ENCODE results near the gene CAMK2G. TPM values are rescaled to one million over a fixed set of nuclear protein-coding genes. Genes with fewer than 3 reads are reported as not detected.

The CAMK2G gene
- total RNA-seq, 1 donor from 2014 or later = 20.8 TPM

- Mint-ChIP-seq H3K27me3 (no peaks in the 10 kb centered on the region), H3K4me1 (ENCODE audit: low read depth) (no peaks in the 10 kb centered on the region), H3K9me3 (ENCODE audit: low read depth) (no peaks in the 10 kb centered on the region), H3K36me3 (ENCODE audit: insufficient read depth) (peaks cover 5% of the 10 kb centered on the region), H3K4me3 (ENCODE audit: low read depth) (no peak overlapping the region), H3K27ac (no peak overlapping the region)
- no peak for DNase-seq (ENCODE audit: low spot score, unreplicated experiment)
- TF ChIP-seq, protein P1, sequence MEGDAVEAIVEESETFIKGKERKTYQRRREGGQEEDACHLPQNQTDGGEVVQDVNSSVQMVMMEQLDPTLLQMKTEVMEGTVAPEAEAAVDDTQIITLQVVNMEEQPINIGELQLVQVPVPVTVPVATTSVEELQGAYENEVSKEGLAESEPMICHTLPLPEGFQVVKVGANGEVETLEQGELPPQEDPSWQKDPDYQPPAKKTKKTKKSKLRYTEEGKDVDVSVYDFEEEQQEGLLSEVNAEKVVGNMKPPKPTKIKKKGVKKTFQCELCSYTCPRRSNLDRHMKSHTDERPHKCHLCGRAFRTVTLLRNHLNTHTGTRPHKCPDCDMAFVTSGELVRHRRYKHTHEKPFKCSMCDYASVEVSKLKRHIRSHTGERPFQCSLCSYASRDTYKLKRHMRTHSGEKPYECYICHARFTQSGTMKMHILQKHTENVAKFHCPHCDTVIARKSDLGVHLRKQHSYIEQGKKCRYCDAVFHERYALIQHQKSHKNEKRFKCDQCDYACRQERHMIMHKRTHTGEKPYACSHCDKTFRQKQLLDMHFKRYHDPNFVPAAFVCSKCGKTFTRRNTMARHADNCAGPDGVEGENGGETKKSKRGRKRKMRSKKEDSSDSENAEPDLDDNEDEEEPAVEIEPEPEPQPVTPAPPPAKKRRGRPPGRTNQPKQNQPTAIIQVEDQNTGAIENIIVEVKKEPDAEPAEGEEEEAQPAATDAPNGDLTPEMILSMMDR (IDR thresholded peaks at IDR 0.05; ENCODE audit: unreplicated experiment) = no peak
These were observed 8.6 kb downstream of the CAMK2G start for GRCh38 chr10:73865459-73866442.

GRCh38 chr10:73865107-73865458, 9.3 kb downstream of the CAMK2G start:
- TF ChIP-seq, protein P1 (IDR thresholded peaks at IDR 0.05; ENCODE audit: unreplicated experiment) = no peak
- Mint-ChIP-seq H3K27ac (no peak overlapping the region), H3K4me3 (ENCODE audit: low read depth) (no peak overlapping the region), H3K27me3 (no peaks in the 10 kb centered on the region), H3K36me3 (ENCODE audit: insufficient read depth) (peaks cover 5% of the 10 kb centered on the region), H3K9me3 (ENCODE audit: low read depth) (no peaks in the 10 kb centered on the region), H3K4me1 (ENCODE audit: low read depth) (no peaks in the 10 kb centered on the region)
- DNase-seq (ENCODE audit: low spot score, unreplicated experiment) = no peak

- DNase-seq (ENCODE audit: low spot score, unreplicated experiment) = no peak
- no peaks in the 10 kb centered on the region for H3K27me3 Mint-ChIP-seq
These were observed 10.1 kb downstream of the CAMK2G start for GRCh38 chr10:73864229-73864628.

DNA sequence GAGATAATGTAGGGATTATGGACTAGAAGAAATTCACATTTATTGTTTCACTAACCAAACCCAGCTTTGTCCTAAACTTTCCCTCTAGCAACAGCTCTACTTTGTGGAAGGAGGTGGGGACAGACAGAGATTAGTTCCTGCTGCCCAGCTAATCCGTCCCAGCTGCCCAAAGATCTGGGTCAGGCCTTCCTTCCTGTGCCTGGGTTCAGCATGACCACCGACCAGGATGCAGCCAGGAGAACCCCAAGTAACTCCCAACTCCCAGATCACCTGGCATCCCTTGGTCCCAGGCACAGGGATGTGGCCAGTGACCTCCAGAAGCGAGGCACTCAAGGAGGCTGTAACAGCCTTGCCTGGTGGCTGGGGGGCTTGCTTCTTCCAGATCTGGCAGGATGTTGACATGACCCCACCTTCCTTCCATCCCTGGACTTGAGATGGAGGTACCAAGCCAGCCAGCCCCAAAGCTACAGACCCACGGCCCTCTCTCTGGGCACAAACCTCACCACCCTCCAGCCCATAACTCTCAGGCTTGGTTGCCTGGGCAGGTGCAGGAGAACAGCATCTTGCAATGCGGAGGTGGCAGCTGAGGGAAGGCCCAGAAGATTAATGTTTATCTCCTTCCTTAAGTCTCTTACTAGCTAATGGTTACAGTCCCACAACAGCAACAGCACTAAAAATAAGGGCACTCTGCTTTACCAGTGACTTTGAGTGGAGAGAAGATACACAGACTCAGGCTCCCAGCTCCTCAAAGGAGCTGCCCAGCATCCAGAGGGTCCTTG, 11.1 kb downstream of the CAMK2G start:
- no peaks in the 10 kb centered on the region for H3K4me1 Mint-ChIP-seq (ENCODE audit: low read depth)
- DNase-seq (ENCODE audit: low spot score, unreplicated experiment) = no peak
- no peak overlapping the region for H3K4me3 Mint-ChIP-seq (ENCODE audit: low read depth)
- H3K27ac Mint-ChIP-seq = no peak overlapping the region
- H3K27me3 Mint-ChIP-seq = no peaks in the 10 kb centered on the region
- peaks cover 6% of the 10 kb centered on the region for H3K36me3 Mint-ChIP-seq (ENCODE audit: insufficient read depth)
- TF ChIP-seq, protein P1 (IDR thresholded peaks at IDR 0.05; ENCODE audit: unreplicated experiment) = no peak
- no peaks in the 10 kb centered on the region for H3K9me3 Mint-ChIP-seq (ENCODE audit: low read depth)

More at GRCh38 chr10:73864229-73864628, 10.1 kb downstream of the CAMK2G start:
- H3K4me3 Mint-ChIP-seq (ENCODE audit: low read depth) = no peak overlapping the region
- peaks cover 5% of the 10 kb centered on the region for H3K36me3 Mint-ChIP-seq (ENCODE audit: insufficient read depth)
- TF ChIP-seq, protein P1 (IDR thresholded peaks at IDR 0.05; ENCODE audit: unreplicated experiment) = no peak
- H3K9me3 Mint-ChIP-seq (ENCODE audit: low read depth) = no peaks in the 10 kb centered on the region
- H3K4me1 Mint-ChIP-seq (ENCODE audit: low read depth) = no peaks in the 10 kb centered on the region
- no peak overlapping the region for H3K27ac Mint-ChIP-seq

GRCh38 chr10:73862011-73862410, 12.3 kb downstream of the CAMK2G start:
- Mint-ChIP-seq H3K4me3 (ENCODE audit: low read depth) (no peak overlapping the region), H3K27me3 (no peaks in the 10 kb centered on the region), H3K9me3 (ENCODE audit: low read depth) (no peaks in the 10 kb centered on the region), H3K27ac (no peak overlapping the region), H3K36me3 (ENCODE audit: insufficient read depth) (peaks cover 6% of the 10 kb centered on the region), H3K4me1 (ENCODE audit: low read depth) (no peaks in the 10 kb centered on the region)
- TF ChIP-seq, protein P1 (IDR thresholded peaks at IDR 0.05; ENCODE audit: unreplicated experiment) = no peak
- DNase-seq (ENCODE audit: low spot score, unreplicated experiment) = no peak

Measured in progenitor cell of endocrine pancreas (in vitro differentiated cells).